ENCODE measurements around the gene LMO1. TPM values are rescaled to one million over a fixed set of nuclear protein-coding genes. Genes with fewer than 3 reads are reported as not detected.

LMO1 gene
- total and polyA plus RNA-seq, 4 donors, result not detected

DNA sequence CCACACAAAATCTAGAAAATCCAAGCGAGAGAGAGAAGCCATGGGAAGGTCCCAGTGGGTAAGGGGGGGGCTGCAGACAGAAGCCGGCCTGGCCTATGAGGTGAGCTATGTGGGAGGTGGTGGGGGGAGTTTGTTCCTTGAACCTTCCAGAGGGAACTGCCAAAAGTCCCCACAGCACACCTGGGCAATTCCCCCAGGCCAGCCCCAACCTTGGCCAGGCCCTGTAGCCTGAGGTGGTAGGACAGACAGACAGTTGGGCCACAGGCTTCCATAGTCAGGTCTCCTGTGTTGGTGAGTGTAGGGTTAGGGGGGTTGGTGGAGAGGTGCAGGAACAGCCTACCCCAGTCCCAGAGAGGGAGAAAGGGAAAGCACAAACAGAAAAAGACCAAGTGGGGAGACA lies 39.0 kb downstream of the LMO1 start:
- no peak for DNase-seq (ENCODE audit: low spot score)
- TF ChIP-seq, protein P1, sequence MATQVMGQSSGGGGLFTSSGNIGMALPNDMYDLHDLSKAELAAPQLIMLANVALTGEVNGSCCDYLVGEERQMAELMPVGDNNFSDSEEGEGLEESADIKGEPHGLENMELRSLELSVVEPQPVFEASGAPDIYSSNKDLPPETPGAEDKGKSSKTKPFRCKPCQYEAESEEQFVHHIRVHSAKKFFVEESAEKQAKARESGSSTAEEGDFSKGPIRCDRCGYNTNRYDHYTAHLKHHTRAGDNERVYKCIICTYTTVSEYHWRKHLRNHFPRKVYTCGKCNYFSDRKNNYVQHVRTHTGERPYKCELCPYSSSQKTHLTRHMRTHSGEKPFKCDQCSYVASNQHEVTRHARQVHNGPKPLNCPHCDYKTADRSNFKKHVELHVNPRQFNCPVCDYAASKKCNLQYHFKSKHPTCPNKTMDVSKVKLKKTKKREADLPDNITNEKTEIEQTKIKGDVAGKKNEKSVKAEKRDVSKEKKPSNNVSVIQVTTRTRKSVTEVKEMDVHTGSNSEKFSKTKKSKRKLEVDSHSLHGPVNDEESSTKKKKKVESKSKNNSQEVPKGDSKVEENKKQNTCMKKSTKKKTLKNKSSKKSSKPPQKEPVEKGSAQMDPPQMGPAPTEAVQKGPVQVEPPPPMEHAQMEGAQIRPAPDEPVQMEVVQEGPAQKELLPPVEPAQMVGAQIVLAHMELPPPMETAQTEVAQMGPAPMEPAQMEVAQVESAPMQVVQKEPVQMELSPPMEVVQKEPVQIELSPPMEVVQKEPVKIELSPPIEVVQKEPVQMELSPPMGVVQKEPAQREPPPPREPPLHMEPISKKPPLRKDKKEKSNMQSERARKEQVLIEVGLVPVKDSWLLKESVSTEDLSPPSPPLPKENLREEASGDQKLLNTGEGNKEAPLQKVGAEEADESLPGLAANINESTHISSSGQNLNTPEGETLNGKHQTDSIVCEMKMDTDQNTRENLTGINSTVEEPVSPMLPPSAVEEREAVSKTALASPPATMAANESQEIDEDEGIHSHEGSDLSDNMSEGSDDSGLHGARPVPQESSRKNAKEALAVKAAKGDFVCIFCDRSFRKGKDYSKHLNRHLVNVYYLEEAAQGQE (IDR thresholded peaks at IDR 0.05), result no peak
- no peak for TF ChIP-seq HNF4G (IDR thresholded peaks at IDR 0.05)
- TF ChIP-seq HNF4A (conservative IDR thresholded peaks at IDR 0.05), result no peak
- TF ChIP-seq, protein P2, sequence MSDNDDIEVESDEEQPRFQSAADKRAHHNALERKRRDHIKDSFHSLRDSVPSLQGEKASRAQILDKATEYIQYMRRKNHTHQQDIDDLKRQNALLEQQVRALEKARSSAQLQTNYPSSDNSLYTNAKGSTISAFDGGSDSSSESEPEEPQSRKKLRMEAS (IDR thresholded peaks at IDR 0.05), result no peak
- TF ChIP-seq RAD21 (IDR thresholded peaks at IDR 0.05), result no peak
- TF ChIP-seq RXRA (IDR thresholded peaks at IDR 0.05), result no peak
- TF ChIP-seq TAF1 (conservative IDR thresholded peaks at IDR 0.05), result no peak
- no peak for TF ChIP-seq SP1 (IDR thresholded peaks at IDR 0.05)
- TF ChIP-seq, protein P3, sequence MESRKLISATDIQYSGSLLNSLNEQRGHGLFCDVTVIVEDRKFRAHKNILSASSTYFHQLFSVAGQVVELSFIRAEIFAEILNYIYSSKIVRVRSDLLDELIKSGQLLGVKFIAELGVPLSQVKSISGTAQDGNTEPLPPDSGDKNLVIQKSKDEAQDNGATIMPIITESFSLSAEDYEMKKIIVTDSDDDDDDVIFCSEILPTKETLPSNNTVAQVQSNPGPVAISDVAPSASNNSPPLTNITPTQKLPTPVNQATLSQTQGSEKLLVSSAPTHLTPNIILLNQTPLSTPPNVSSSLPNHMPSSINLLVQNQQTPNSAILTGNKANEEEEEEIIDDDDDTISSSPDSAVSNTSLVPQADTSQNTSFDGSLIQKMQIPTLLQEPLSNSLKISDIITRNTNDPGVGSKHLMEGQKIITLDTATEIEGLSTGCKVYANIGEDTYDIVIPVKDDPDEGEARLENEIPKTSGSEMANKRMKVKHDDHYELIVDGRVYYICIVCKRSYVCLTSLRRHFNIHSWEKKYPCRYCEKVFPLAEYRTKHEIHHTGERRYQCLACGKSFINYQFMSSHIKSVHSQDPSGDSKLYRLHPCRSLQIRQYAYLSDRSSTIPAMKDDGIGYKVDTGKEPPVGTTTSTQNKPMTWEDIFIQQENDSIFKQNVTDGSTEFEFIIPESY (IDR thresholded peaks at IDR 0.05), result no peak
- no peak for TF ChIP-seq FOXA1 (IDR thresholded peaks at IDR 0.05)
- TF ChIP-seq GABPA (IDR thresholded peaks at IDR 0.05 in 1 of 2, conservative IDR thresholded peaks at IDR 0.05 in 1 of 2), result no peak
- no peak for TF ChIP-seq JUND (IDR thresholded peaks at IDR 0.05)
- Histone ChIP-seq H3K27ac (ENCODE audit: low read depth in 1 of 2, low read length in 2 of 2) (no peak overlapping the region), H3K36me3 (ENCODE audit: control insufficient read depth in 4 of 4, insufficient read depth in 3 of 4, low read depth in 1 of 4, low read length in 3 of 4) (no peaks in the 10 kb centered on the region), H3K27me3 (ENCODE audit: control insufficient read depth in 4 of 4, insufficient read depth in 4 of 4, low read length in 3 of 4) (no peaks in the 10 kb centered on the region), H3K9ac (ENCODE audit: low read depth in 1 of 2, low read length in 2 of 2) (no peak overlapping the region), H3K9me3 (ENCODE audit: control insufficient read depth in 4 of 4, low read length in 3 of 4) (no peaks in the 10 kb centered on the region), H3K4me3 (ENCODE audit: low read depth in 1 of 3, low read length in 3 of 3) (no peak overlapping the region), H3K4me1 (ENCODE audit: control insufficient read depth in 4 of 4, insufficient read depth in 4 of 4, low read length in 3 of 4) (no peaks in the 10 kb centered on the region)
- 84% methylated on average over 2 of the region's 2 CpGs for WGBS

DNA sequence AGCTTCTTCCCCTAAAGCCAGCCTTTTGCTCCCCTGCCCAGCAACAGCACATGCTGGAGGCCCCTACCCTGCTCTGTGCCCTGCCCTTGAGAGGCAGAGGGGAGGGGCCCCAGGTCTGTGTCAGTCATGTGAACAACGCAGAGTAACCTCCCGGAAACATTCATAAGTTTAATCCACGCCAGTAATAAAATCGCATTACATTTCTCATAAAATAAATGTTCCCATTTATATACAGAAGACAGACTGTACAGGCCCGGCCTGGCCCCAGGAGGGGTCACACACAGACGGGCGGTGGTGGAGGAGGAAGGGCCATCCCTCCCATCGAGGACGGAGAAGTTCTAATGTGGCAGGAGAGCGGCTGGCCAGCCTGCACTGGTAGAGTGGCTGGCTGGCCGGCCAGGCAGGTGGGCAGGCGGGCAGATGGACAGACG lies 39.5 kb downstream of the LMO1 start:
- Histone ChIP-seq H3K9me3 (ENCODE audit: control insufficient read depth in 4 of 4, low read length in 3 of 4) (no peaks in the 10 kb centered on the region), H3K9ac (ENCODE audit: low read depth in 1 of 2, low read length in 2 of 2) (no peak overlapping the region), H3K27ac (ENCODE audit: low read depth in 1 of 2, low read length in 2 of 2) (no peak overlapping the region), H3K27me3 (ENCODE audit: control insufficient read depth in 4 of 4, insufficient read depth in 4 of 4, low read length in 3 of 4) (no peaks in the 10 kb centered on the region), H3K4me3 (ENCODE audit: low read depth in 1 of 3, low read length in 3 of 3) (no peak overlapping the region), H3K4me1 (ENCODE audit: control insufficient read depth in 4 of 4, insufficient read depth in 4 of 4, low read length in 3 of 4) (no peaks in the 10 kb centered on the region), H3K36me3 (ENCODE audit: control insufficient read depth in 4 of 4, insufficient read depth in 3 of 4, low read depth in 1 of 4, low read length in 3 of 4) (no peaks in the 10 kb centered on the region)
- 85% methylated on average over 13 of the region's 13 CpGs for WGBS
- TF ChIP-seq HNF4G (IDR thresholded peaks at IDR 0.05) (no peak), RXRA (IDR thresholded peaks at IDR 0.05) (no peak), GABPA (IDR thresholded peaks at IDR 0.05 in 1 of 2, conservative IDR thresholded peaks at IDR 0.05 in 1 of 2) (no peak), CTCF (IDR thresholded peaks at IDR 0.05; ENCODE audit: low read depth, low read length, missing input control) (no peak), JUND (IDR thresholded peaks at IDR 0.05) (no peak), HNF4A (conservative IDR thresholded peaks at IDR 0.05) (no peak), FOXA1 (IDR thresholded peaks at IDR 0.05) (no peak)
- TF ChIP-seq, protein P1 (IDR thresholded peaks at IDR 0.05), result no peak
- TF ChIP-seq, protein P2 (IDR thresholded peaks at IDR 0.05), result no peak
- no peak for DNase-seq (ENCODE audit: low spot score)
